ENCODE measurements around the gene MED12L.

Gene MED12L

DNA sequence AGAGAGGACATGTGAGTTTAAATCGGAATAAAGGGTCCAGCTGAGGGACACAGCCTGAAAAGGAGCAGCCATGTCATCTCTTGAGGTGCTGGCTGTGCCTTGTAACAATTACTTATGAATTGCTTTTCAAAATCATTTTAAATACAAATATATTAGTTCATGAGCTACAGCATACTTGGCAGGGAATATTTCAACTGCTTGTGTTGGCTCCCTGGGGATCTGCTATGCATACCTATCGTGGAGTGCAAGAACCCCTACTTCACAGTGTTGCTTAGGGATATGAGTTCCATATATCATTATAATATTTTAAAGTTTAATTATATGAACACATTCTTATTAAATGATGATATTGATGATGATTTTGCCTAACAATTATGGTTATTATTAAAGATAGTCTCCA lies 212.0 kb downstream of the MED12L start:
- Histone ChIP-seq H3K4me1 (ENCODE audit: control insufficient read depth, insufficient read depth, low read length) (peaks cover 4% of the 10 kb centered on the region), H3K4me2 (ENCODE audit: low read length) (no peak overlapping the region), H3K36me3 (ENCODE audit: insufficient read depth, low read length) (no peaks in the 10 kb centered on the region), H3K9me3 (replicated peaks; ENCODE audit: low read length) (no peaks in the 10 kb centered on the region), H3K4me3 (ENCODE audit: low read length) (no peak overlapping the region), H3K9ac (ENCODE audit: low read depth, low read length) (no peak overlapping the region), H3K27me3 (ENCODE audit: control insufficient read depth, insufficient read depth, low read length) (no peaks in the 10 kb centered on the region)

DNA sequence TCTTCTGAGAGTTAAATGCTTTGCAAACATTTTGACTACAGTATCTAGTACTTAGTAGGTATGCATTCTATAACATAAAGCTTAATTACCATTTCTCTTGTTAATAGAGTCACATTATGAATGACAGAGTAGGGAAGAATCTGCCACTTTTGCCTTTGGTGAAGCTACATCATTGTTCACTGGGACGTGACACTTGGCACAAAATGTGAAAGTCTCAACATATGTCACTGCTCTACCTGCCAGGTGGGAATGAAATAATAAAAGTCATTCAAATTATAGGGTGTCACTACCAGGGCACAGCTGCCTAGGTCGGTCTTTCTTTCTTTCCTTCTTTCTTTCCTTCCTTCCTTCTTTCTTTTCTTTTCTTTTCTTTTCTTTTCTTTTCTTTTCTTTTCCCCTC lies 213.5 kb downstream of the MED12L start:
- Histone ChIP-seq H3K36me3 (ENCODE audit: insufficient read depth, low read length) (no peaks in the 10 kb centered on the region), H3K9me3 (replicated peaks; ENCODE audit: low read length) (no peaks in the 10 kb centered on the region), H3K4me3 (ENCODE audit: low read length) (no peak overlapping the region), H3K4me2 (ENCODE audit: low read length) (no peak overlapping the region), H3K27me3 (ENCODE audit: control insufficient read depth, insufficient read depth, low read length) (no peaks in the 10 kb centered on the region), H3K4me1 (ENCODE audit: control insufficient read depth, insufficient read depth, low read length) (peaks cover 4% of the 10 kb centered on the region), H3K9ac (ENCODE audit: low read depth, low read length) (no peak overlapping the region)

DNA sequence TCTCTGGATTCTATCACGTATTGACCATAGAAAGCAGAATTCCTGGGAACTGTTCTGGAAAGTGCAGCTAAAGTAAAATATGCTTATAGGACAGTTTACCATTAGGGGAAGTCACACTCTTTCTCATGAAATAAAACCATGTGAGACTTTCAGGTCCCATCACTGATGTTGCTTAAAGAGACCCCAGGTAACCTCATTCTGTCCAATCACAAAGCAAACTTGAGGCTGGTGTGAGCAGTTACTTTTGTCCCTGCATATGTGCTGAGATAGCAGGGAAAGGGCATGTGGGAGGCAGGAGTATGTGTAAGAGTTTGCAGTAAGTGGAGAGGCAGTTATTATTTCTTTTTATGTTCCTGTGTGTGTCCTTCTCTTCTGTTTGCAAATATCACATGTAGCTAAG lies 215.1 kb downstream of the MED12L start:
- no peak overlapping the region for H3K4me3 ChIP-seq (ENCODE audit: low read length)

DNA sequence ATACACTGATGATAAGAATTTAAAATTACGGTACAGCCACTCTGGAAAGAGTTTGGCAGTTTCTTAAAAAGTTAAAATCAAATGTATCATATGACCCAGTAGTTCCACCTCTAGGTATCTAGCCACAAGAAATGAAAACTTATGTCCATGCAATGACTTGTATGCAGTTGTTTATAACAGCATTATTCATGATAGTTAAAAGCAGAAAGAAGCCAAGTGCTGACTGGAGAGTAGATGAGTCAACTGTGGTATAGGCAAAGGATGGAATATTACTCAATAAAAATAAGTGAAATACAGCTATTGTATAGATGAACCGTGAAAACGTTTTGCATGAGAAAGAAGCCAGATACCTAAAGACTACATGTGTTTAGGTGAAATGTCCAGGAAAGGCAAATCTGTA lies 216.3 kb downstream of the MED12L start:
- Histone ChIP-seq H3K9me3 (replicated peaks; ENCODE audit: low read length) (no peaks in the 10 kb centered on the region), H3K4me2 (ENCODE audit: low read length) (no peak overlapping the region), H3K4me1 (ENCODE audit: control insufficient read depth, insufficient read depth, low read length) (peaks cover 25% of the 10 kb centered on the region), H3K36me3 (ENCODE audit: insufficient read depth, low read length) (no peaks in the 10 kb centered on the region), H3K27me3 (ENCODE audit: control insufficient read depth, insufficient read depth, low read length) (no peaks in the 10 kb centered on the region), H3K4me3 (ENCODE audit: low read length) (no peak overlapping the region), H3K9ac (ENCODE audit: low read depth, low read length) (no peak overlapping the region)

More for the DNA sequence above, 215.1 kb downstream of the MED12L start:
- H3K4me2 ChIP-seq (ENCODE audit: low read length) = no peak overlapping the region
- H3K9me3 ChIP-seq (replicated peaks; ENCODE audit: low read length) = no peaks in the 10 kb centered on the region
- no peak overlapping the region for H3K9ac ChIP-seq (ENCODE audit: low read depth, low read length)
- H3K4me1 ChIP-seq (ENCODE audit: control insufficient read depth, insufficient read depth, low read length) = peaks cover 13% of the 10 kb centered on the region
- no peaks in the 10 kb centered on the region for H3K36me3 ChIP-seq (ENCODE audit: insufficient read depth, low read length)
- H3K27me3 ChIP-seq (ENCODE audit: control insufficient read depth, insufficient read depth, low read length) = no peaks in the 10 kb centered on the region

- Histone ChIP-seq H3K4me2 (ENCODE audit: low read length) (no peak overlapping the region), H3K9me3 (replicated peaks; ENCODE audit: low read length) (no peaks in the 10 kb centered on the region), H3K9ac (ENCODE audit: low read depth, low read length) (no peak overlapping the region), H3K36me3 (ENCODE audit: insufficient read depth, low read length) (no peaks in the 10 kb centered on the region), H3K4me1 (ENCODE audit: control insufficient read depth, insufficient read depth, low read length) (peaks cover 45% of the 10 kb centered on the region), H3K4me3 (ENCODE audit: low read length) (no peak overlapping the region), H3K27me3 (ENCODE audit: control insufficient read depth, insufficient read depth, low read length) (no peaks in the 10 kb centered on the region)
These were observed 218.3 kb downstream of the MED12L start for GRCh38 chr3:151303751-151304150.

- Histone ChIP-seq H3K27me3 (ENCODE audit: control insufficient read depth, insufficient read depth, low read length) (no peaks in the 10 kb centered on the region), H3K9me3 (replicated peaks; ENCODE audit: low read length) (no peaks in the 10 kb centered on the region), H3K4me1 (ENCODE audit: control insufficient read depth, insufficient read depth, low read length) (peaks cover 46% of the 10 kb centered on the region), H3K36me3 (ENCODE audit: insufficient read depth, low read length) (no peaks in the 10 kb centered on the region), H3K9ac (ENCODE audit: low read depth, low read length) (peak overlapping the region; percentile 6), H3K4me2 (ENCODE audit: low read length) (peak overlapping the region; percentile 65), H3K4me3 (ENCODE audit: low read length) (peak overlapping the region; percentile 21)
These were observed 219.8 kb downstream of the MED12L start for GRCh38 chr3:151305060-151305774.

- no peaks in the 10 kb centered on the region for H3K36me3 ChIP-seq (ENCODE audit: insufficient read depth, low read length)
- no peaks in the 10 kb centered on the region for H3K9me3 ChIP-seq (replicated peaks; ENCODE audit: low read length)
- H3K4me1 ChIP-seq (ENCODE audit: control insufficient read depth, insufficient read depth, low read length) = peaks cover 46% of the 10 kb centered on the region
- peak overlapping the region; percentile 21 for H3K4me3 ChIP-seq (ENCODE audit: low read length)
- H3K27me3 ChIP-seq (ENCODE audit: control insufficient read depth, insufficient read depth, low read length) = no peaks in the 10 kb centered on the region
- H3K4me2 ChIP-seq (ENCODE audit: low read length) = peak overlapping the region; percentile 65
- H3K9ac ChIP-seq (ENCODE audit: low read depth, low read length) = peak overlapping the region; percentile 6
These were observed 220.3 kb downstream of the MED12L start for GRCh38 chr3:151305775-151306151.

- H3K4me2 ChIP-seq (ENCODE audit: low read length) = peak overlapping the region; percentile 65
- H3K9ac ChIP-seq (ENCODE audit: low read depth, low read length) = peak overlapping the region; percentile 6
- no peaks in the 10 kb centered on the region for H3K27me3 ChIP-seq (ENCODE audit: control insufficient read depth, insufficient read depth, low read length)
- no peaks in the 10 kb centered on the region for H3K36me3 ChIP-seq (ENCODE audit: insufficient read depth, low read length)
- H3K4me3 ChIP-seq (ENCODE audit: low read length) = peak overlapping the region; percentile 21
- H3K4me1 ChIP-seq (ENCODE audit: control insufficient read depth, insufficient read depth, low read length) = peaks cover 46% of the 10 kb centered on the region
- H3K9me3 ChIP-seq (replicated peaks; ENCODE audit: low read length) = no peaks in the 10 kb centered on the region
These were observed 220.8 kb downstream of the MED12L start for GRCh38 chr3:151306168-151306810.

DNA sequence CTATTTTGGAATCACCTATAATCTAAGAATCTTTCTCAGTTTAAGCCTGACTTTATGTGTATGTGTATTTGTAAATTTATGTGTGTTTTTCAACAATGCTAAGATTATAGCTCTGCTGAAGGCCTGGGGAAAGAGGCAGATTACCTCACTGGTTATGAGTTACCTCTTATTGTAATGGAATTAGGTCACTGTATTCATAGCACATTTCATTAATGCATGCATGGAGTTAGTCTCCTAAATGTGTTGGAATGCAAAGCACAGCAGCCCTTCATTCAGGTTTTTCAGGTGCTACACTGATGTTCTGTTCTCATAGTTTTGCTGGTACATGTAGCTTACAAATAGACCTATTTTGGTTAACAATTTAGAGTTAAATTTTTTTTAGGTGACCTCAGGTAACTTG lies 221.7 kb downstream of the MED12L start:
- H3K4me1 ChIP-seq (ENCODE audit: control insufficient read depth, insufficient read depth, low read length) = peaks cover 43% of the 10 kb centered on the region
- no peaks in the 10 kb centered on the region for H3K27me3 ChIP-seq (ENCODE audit: control insufficient read depth, insufficient read depth, low read length)
- H3K4me3 ChIP-seq (ENCODE audit: low read length) = no peak overlapping the region
- H3K36me3 ChIP-seq (ENCODE audit: insufficient read depth, low read length) = no peaks in the 10 kb centered on the region
- no peak overlapping the region for H3K4me2 ChIP-seq (ENCODE audit: low read length)
- no peaks in the 10 kb centered on the region for H3K9me3 ChIP-seq (replicated peaks; ENCODE audit: low read length)
- H3K9ac ChIP-seq (ENCODE audit: low read depth, low read length) = no peak overlapping the region

DNA sequence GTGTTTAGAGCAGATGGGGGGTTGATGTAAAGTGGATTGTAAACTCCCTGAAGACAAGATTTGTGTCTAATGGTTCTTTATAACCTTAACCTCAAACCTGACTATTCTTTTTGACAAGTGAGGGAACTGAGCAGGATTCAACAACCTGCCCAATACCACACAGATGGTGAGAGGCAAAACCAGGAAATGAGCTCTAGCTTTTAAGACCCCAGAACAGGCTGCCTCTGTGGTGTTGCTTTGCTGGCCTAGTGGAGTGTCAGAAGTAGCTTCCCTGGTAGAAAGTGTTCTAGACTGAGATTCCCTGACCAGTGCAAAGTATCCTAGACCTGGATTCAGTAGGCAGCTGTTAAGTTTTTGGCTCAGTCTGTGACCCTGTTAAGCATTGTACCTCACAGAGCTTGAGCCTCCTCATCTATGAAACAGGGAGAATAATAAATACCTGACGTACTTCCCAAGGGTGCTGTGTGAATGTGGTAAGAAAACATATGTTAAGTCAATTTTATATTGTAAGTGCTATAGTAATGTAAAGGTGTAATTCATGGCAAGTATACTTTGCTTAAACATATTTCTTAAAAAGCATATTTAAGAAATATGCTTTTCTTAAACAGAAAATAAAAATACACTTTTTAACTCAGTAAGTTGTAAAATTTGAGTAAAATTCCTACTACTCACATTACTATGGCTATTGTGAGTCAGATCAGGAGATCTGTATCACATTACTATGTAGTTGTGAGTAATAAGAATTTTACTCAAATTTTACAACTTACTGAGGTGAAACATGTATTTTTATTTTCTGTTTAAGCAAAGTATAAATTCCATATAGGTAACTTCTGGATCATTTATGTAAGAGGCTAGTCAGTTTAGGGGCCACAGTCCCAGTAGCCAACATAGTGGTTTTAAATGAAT lies 222.4 kb downstream of the MED12L start:
- Histone ChIP-seq H3K9me3 (replicated peaks; ENCODE audit: low read length) (no peaks in the 10 kb centered on the region), H3K4me2 (ENCODE audit: low read length) (peak overlapping the region; percentile 50), H3K9ac (ENCODE audit: low read depth, low read length) (peak overlapping the region; percentile 35), H3K4me3 (ENCODE audit: low read length) (no peak overlapping the region), H3K4me1 (ENCODE audit: control insufficient read depth, insufficient read depth, low read length) (peaks cover 41% of the 10 kb centered on the region), H3K27me3 (ENCODE audit: control insufficient read depth, insufficient read depth, low read length) (no peaks in the 10 kb centered on the region), H3K36me3 (ENCODE audit: insufficient read depth, low read length) (no peaks in the 10 kb centered on the region)

DNA sequence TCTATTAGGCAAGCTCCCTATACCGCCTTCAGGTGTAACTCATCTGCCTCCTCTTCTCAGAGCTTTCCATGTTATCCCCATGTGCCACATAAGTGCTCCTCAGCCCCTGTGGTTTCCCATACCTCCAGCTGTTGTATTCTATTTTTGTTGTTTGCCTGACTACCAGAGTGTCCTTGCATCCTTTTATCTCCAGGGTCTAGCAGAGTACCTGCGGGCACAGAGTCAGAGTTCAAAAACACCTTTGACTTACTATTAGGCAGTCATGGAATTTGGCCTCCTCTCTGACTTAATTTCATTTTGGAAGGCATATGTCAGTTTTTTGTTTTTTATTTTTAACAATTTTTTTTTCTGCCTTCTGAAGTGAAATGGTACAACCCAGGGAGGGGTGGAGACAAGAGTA lies 224.1 kb downstream of the MED12L start:
- no peaks in the 10 kb centered on the region for H3K36me3 ChIP-seq (ENCODE audit: insufficient read depth, low read length)

More for the DNA sequence above, 224.1 kb downstream of the MED12L start:
- Histone ChIP-seq H3K4me3 (ENCODE audit: low read length) (no peak overlapping the region), H3K4me2 (ENCODE audit: low read length) (no peak overlapping the region), H3K9me3 (replicated peaks; ENCODE audit: low read length) (no peaks in the 10 kb centered on the region), H3K4me1 (ENCODE audit: control insufficient read depth, insufficient read depth, low read length) (peaks cover 41% of the 10 kb centered on the region), H3K9ac (ENCODE audit: low read depth, low read length) (no peak overlapping the region), H3K27me3 (ENCODE audit: control insufficient read depth, insufficient read depth, low read length) (no peaks in the 10 kb centered on the region)
